ENCODE measurements around the gene CD3G. TPM values are rescaled to one million over a fixed set of nuclear protein-coding genes. Genes with fewer than 3 reads are reported as not detected.

CD3G gene
- total RNA-seq, 1 donor, result not detected

DNA sequence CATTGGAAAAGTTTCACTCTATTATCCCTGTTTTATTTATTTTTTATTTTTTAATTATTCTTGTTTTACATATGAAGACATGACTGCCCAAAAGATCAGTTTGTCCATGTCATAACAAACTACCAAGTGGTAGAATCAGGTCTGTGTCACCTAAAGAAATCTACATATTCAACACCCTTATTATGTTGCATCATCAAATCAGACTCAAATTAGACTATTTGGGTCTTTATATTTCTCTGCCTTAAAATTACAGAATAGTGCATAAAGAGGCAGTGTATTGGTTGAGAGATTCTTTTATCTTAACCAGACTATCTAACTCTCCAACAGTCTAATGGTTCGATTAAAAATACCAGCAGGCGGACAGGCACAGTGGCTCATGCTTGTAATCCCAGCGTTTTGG lies 38.8 kb downstream of the CD3G start:
- TF ChIP-seq, protein P1, sequence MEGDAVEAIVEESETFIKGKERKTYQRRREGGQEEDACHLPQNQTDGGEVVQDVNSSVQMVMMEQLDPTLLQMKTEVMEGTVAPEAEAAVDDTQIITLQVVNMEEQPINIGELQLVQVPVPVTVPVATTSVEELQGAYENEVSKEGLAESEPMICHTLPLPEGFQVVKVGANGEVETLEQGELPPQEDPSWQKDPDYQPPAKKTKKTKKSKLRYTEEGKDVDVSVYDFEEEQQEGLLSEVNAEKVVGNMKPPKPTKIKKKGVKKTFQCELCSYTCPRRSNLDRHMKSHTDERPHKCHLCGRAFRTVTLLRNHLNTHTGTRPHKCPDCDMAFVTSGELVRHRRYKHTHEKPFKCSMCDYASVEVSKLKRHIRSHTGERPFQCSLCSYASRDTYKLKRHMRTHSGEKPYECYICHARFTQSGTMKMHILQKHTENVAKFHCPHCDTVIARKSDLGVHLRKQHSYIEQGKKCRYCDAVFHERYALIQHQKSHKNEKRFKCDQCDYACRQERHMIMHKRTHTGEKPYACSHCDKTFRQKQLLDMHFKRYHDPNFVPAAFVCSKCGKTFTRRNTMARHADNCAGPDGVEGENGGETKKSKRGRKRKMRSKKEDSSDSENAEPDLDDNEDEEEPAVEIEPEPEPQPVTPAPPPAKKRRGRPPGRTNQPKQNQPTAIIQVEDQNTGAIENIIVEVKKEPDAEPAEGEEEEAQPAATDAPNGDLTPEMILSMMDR (IDR thresholded peaks at IDR 0.05; ENCODE audit: insufficient read depth, low read length), result no peak
- DNase-seq (ENCODE audit: low read depth), result no peak
- no peak overlapping the region for H3K4me3 ChIP-seq (ENCODE audit: low read depth, low read length)

DNA sequence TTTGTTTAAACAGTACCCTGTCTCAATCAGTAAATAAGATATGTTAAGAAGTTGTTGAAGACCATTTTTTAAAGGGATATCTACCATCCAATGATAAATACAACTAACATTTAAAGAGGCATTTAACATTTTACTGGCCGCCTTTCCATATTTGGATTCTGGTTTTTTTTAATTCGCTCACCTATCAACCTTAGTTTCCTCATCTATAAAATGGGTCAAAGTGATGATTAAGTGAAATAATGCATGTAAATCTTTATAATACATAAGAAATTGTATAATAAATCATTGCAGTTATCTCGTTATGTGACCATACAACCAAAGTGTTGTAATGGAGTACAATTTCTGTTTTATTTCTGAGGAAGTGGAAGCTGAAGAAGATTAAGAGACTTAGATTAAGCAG lies 39.5 kb downstream of the CD3G start:
- DNase-seq (ENCODE audit: low read depth), result no peak
- TF ChIP-seq, protein P1 (IDR thresholded peaks at IDR 0.05; ENCODE audit: insufficient read depth, low read length), result no peak
- no peak overlapping the region for H3K4me3 ChIP-seq (ENCODE audit: low read depth, low read length)

DNA sequence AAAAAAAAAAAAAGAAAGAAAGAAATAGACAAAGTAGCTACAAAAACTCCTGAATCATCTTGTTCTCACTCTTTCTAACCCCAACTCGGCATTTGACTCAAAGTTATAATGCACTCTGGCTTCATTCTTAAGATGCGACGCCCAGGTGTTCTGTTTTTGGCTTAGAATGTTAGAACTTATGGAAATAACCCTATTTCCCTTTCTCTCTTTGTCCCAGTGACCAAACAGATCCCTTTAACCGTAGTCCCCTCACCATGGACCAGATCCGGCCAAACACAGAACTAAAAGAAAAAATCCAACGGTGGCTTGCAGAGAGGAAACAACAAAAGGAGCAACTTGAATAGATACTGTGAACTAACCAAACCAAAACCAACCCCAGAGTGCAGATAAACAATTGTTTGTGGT lies 52.0 kb downstream of the CD3G start:
- TF ChIP-seq, protein P1 (IDR thresholded peaks at IDR 0.05; ENCODE audit: insufficient read depth, low read length), result no peak
- H3K4me3 ChIP-seq (ENCODE audit: low read depth, low read length), result no peak overlapping the region
- DNase-seq (ENCODE audit: low read depth), result no peak

DNA sequence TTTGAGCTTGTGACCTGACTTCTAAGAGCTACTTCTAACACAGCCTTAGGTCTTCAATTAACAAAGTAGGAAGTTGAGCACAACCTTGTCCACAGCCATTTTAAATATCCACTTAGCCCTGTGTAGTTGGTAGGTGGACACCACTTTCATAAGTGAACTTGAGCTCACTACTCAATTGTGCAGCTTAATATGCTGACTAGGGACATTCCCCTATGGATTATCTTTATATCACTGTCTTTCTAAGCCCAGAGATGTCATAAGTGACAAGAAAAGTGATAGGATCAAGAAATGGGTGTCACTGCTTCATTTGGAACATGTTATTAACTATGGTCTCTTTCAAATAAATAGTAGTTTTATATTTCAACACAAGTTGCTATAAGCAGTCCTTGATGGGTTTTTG lies 53.3 kb downstream of the CD3G start:
- H3K4me3 ChIP-seq (ENCODE audit: low read depth, low read length), result no peak overlapping the region
- TF ChIP-seq, protein P1 (IDR thresholded peaks at IDR 0.05; ENCODE audit: insufficient read depth, low read length), result no peak
- DNase-seq (ENCODE audit: low read depth), result no peak

DNA sequence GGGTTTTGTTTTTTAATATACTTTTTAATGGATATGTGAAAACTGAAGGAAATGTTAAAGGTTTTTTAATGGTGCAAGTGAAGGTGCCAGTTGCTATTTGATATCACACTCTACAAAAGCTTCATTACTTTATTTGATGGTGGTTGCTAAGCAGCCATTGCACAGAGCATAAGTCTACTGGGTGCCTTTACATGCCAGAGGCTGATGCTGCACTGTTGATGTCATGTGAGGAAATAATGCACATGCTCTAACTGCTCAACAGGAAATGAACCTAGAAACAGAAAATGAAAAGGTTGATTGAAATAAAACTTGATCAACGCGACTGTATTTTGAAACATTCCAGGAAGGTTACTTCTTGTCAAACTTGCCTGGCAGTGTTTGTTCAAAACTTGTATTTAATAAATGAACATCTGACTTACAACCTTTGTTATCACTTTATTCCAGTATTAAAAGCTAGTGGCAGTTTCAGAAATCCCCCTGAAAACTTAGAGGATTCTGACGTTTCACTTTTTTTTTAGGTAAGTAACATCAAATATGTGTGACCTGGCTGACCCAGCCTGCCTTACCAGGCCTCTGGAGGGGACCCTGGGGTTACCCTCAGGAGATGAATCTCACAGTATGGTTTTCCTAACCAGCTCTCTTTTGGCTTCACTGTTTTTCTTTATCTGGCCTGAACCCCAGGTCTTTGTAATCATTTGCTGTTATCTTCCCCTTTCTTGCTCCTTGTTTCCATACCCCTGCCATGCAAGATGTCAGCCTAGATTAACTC lies 54.8 kb downstream of the CD3G start:
- no peak overlapping the region for H3K4me3 ChIP-seq (ENCODE audit: low read depth, low read length)
- no peak for DNase-seq (ENCODE audit: low read depth)
- TF ChIP-seq, protein P1 (IDR thresholded peaks at IDR 0.05; ENCODE audit: insufficient read depth, low read length), result no peak

DNA sequence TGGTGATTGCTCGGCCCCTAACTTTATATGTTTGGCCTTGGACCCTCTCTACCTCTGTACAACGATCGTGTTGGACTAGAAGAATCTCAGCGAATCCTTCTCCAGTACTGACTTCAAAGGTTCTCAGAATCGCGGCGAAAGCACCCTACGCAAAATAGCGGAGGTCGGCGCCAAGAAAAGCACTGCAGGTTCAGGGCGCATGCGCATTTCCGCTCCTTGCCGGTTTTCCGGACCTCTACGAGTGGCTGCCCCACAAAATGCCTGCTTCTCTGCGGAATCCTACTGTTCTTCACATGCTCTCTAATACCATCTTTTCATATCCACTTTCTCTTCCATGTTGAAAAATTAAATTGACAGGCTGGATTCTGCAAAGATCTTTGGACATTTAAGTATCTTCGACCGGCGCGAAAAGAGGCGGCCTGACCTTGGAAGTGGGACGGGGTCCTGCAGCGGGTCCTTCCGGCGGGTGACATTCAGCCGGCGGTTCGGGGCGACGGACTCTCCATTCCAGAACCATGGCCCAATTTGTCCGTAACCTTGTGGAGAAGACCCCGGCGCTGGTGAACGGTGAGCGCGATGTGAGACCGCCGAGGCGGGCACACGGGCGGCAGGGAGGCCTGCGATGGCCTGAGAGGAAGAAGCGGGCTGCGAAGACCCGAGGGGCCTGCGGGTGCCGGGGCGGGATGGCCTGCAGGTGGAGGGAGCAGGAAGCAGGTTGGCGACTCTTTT lies 57.2 kb downstream of the CD3G start, which contains the start of gene ATP5MG:
Gene ATP5MG (plus strand): TSS at position 456 of the 729 bp plus-strand sequence. CDS start 60 bp downstream, at position 516.
- peak; percentile 94 for DNase-seq (ENCODE audit: low read depth)
- TF ChIP-seq, protein P1 (IDR thresholded peaks at IDR 0.05; ENCODE audit: insufficient read depth, low read length), result no peak
- H3K4me3 ChIP-seq (ENCODE audit: low read depth, low read length), result peak within 1 kb of the TSS; percentile 79
